Activated naive CD8-positive, alpha-beta T cell treated with anti-CD3 and anti-CD28 coated beads for 36 hours (primary cell): ENCODE data around the gene TUBA1A. TPM values are rescaled to one million over a fixed set of nuclear protein-coding genes. Genes with fewer than 3 reads are reported as not detected.
A peak's percentile ranks its signal among the peaks of the same experiment; 100 is the strongest.
"Not testable (repeated sequence)": the region's sequence is repeated elsewhere in the genome, so short reads cannot be mapped to it uniquely, and the experiment has no call there.

Source experiments
- DNase-seq: peaks from one replicate; pipeline ENCODE4 v3.0.0; 2021
- H3K27ac Mint-ChIP-seq: one replicate; pipeline ENCODE4 v1.8.0; 2022; ENCODE audit warnings: mild to moderate bottlenecking, moderate library complexity, mixed read lengths
- H3K27me3 Mint-ChIP-seq: one replicate; pipeline ENCODE4 v1.8.0; 2022; ENCODE audit warnings: mild to moderate bottlenecking, mixed read lengths
- H3K36me3 Mint-ChIP-seq: one replicate; pipeline ENCODE4 v1.8.0; 2021; ENCODE audit warnings: mild to moderate bottlenecking, mixed read lengths
- H3K4me1 Mint-ChIP-seq: one replicate; pipeline ENCODE4 v1.8.0; 2021; ENCODE audit warnings: mixed read lengths
- H3K4me3 Mint-ChIP-seq: one replicate; pipeline ENCODE4 v1.8.0; 2022; ENCODE audit warnings: mild to moderate bottlenecking, moderate library complexity, mixed read lengths
- H3K9me3 Mint-ChIP-seq: one replicate; pipeline ENCODE4 v1.8.0; 2022; ENCODE audit warnings: mixed read lengths
- total RNA-seq, 2 experiments: library from RNA; stranded (reverse); gene quantifications; one replicate each; pipeline ENCODE4 v1.2.3, GENCODE V29; 2021

The TUBA1A gene
- total RNA-seq, 2 experiments from 2014 or later = 54.3 to 55.0 TPM

- Mint-ChIP-seq H3K27me3 (peaks cover 4% of the 10 kb centered on the region), H3K4me1 (no peaks in the 10 kb centered on the region), H3K9me3 (no peaks in the 10 kb centered on the region), H3K36me3 (no peaks in the 10 kb centered on the region), H3K27ac (no peak overlapping the region), H3K4me3 (no peak overlapping the region)
- no peak for DNase-seq
Measured at GRCh38 chr12:49219417-49220026, 30.6 kb upstream of the TUBA1A start.

DNA sequence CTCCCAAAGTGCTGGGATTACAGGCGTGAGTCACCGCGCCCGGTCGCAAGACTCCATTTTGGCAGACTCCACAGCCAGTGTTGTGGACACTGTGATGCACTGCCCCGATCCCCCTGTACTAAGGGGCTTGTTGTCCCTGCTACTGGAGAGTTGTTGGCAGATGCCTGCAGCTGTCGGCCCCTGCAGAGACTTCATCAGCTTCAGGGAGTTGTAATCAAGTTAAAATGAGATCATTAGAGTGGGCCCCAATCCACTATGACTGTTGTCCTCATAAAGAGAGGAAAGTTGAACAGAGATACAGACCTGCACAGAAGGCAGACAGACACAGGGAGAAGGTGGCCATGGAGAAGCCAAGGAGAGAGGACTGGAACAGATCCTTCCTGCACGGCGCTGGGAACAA is 23.7 kb upstream of the TUBA1A start:
- H3K36me3 Mint-ChIP-seq = no peaks in the 10 kb centered on the region
- H3K27me3 Mint-ChIP-seq = peaks cover 4% of the 10 kb centered on the region
- H3K4me1 Mint-ChIP-seq = no peaks in the 10 kb centered on the region
- no peak overlapping the region for H3K27ac Mint-ChIP-seq
- H3K9me3 Mint-ChIP-seq = no peaks in the 10 kb centered on the region
- DNase-seq = no peak
- H3K4me3 Mint-ChIP-seq = no peak overlapping the region

- H3K27ac Mint-ChIP-seq, H3K9me3 Mint-ChIP-seq, DNase-seq, H3K36me3 Mint-ChIP-seq, H3K27me3 Mint-ChIP-seq, H3K4me3 Mint-ChIP-seq, H3K4me1 Mint-ChIP-seq: not testable (repeated sequence)
Measured at GRCh38 chr12:49210703-49211102, 21.8 kb upstream of the TUBA1A start.

DNA sequence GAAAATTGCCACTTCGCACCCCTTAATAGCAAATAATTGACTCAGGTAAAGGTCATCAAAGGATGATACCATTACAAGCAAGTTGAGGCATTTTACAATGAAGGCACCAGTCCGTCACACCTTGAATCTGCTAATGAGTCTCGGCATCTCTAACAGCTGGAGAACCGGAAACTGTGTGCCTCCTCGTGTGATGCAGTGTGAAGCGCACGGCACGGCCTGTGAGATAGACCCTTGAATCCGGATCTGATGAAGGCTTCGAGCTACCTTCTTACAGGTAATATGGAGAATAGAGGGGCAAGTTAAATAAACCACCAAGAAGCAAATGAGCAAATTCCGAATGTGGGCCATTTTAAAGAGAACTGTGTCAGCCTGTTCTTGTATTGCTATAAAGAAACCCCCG is 19.8 kb upstream of the TUBA1A start:
- H3K27ac Mint-ChIP-seq = no peak overlapping the region
- DNase-seq = no peak
- H3K4me3 Mint-ChIP-seq = no peak overlapping the region
- H3K36me3 Mint-ChIP-seq = no peaks in the 10 kb centered on the region
- H3K4me1 Mint-ChIP-seq = no peaks in the 10 kb centered on the region
- H3K9me3 Mint-ChIP-seq = no peaks in the 10 kb centered on the region
- H3K27me3 Mint-ChIP-seq = no peaks in the 10 kb centered on the region

DNA sequence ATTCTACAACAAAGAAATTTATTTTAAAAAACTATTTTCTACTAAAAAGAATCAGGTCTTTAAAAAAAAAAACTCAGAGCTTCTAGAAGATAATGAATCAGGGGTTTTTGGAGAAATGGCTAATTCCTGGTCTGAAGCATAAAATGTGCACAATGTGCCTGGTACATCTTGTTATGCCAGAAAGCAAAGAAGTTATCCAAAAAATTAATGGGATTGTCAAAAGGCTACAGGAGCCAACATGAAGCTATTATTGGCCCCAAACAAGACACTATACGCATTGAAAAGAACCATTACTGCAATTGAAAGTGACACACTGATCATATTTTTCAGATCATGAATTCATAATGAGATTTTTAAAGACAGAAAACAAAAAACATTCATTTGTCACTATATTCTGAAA is 19.3 kb upstream of the TUBA1A start:
- Mint-ChIP-seq H3K4me3 (no peak overlapping the region), H3K27me3 (no peaks in the 10 kb centered on the region), H3K27ac (no peak overlapping the region), H3K36me3 (no peaks in the 10 kb centered on the region), H3K4me1 (no peaks in the 10 kb centered on the region), H3K9me3 (no peaks in the 10 kb centered on the region)
- no peak for DNase-seq

- Mint-ChIP-seq H3K4me3 (no peak overlapping the region), H3K27me3 (no peaks in the 10 kb centered on the region), H3K4me1 (peaks cover 8% of the 10 kb centered on the region), H3K36me3 (no peaks in the 10 kb centered on the region), H3K27ac (no peak overlapping the region), H3K9me3 (no peaks in the 10 kb centered on the region)
- no peak for DNase-seq
Measured at GRCh38 chr12:49206389-49206788, 17.5 kb upstream of the TUBA1A start.

- Mint-ChIP-seq H3K4me3 (peak overlapping the region; percentile 57), H3K27me3 (no peaks in the 10 kb centered on the region), H3K36me3 (no peaks in the 10 kb centered on the region), H3K4me1 (peaks cover 13% of the 10 kb centered on the region), H3K9me3 (no peaks in the 10 kb centered on the region), H3K27ac (peak overlapping the region; percentile 57)
- DNase-seq = peak; percentile 7
Measured at GRCh38 chr12:49201595-49202295, 12.9 kb upstream of the TUBA1A start.

- no peaks in the 10 kb centered on the region for H3K9me3 Mint-ChIP-seq
Measured at GRCh38 chr12:49200919-49201594, 12.2 kb upstream of the TUBA1A start.

GRCh38 chr12:49198431-49199155 is 9.7 kb upstream of the TUBA1A start:
- no peak overlapping the region for H3K4me3 Mint-ChIP-seq
- H3K4me1 Mint-ChIP-seq = peaks cover 13% of the 10 kb centered on the region
- no peaks in the 10 kb centered on the region for H3K36me3 Mint-ChIP-seq
- no peak overlapping the region for H3K27ac Mint-ChIP-seq
- H3K27me3 Mint-ChIP-seq = no peaks in the 10 kb centered on the region
- no peaks in the 10 kb centered on the region for H3K9me3 Mint-ChIP-seq
- no peak for DNase-seq

More at GRCh38 chr12:49200919-49201594, 12.2 kb upstream of the TUBA1A start:
- H3K4me3 Mint-ChIP-seq = peak overlapping the region; percentile 57
- H3K4me1 Mint-ChIP-seq = peaks cover 13% of the 10 kb centered on the region
- no peaks in the 10 kb centered on the region for H3K27me3 Mint-ChIP-seq
- DNase-seq = no peak
- H3K27ac Mint-ChIP-seq = peak overlapping the region; percentile 57
- H3K36me3 Mint-ChIP-seq = no peaks in the 10 kb centered on the region

- H3K27ac Mint-ChIP-seq = no peak overlapping the region
- H3K4me1 Mint-ChIP-seq = peaks cover 13% of the 10 kb centered on the region
- no peaks in the 10 kb centered on the region for H3K27me3 Mint-ChIP-seq
- no peak for DNase-seq
- no peaks in the 10 kb centered on the region for H3K9me3 Mint-ChIP-seq
- no peak overlapping the region for H3K4me3 Mint-ChIP-seq
- no peaks in the 10 kb centered on the region for H3K36me3 Mint-ChIP-seq
Measured at GRCh38 chr12:49197256-49197655, 8.4 kb upstream of the TUBA1A start.

DNA sequence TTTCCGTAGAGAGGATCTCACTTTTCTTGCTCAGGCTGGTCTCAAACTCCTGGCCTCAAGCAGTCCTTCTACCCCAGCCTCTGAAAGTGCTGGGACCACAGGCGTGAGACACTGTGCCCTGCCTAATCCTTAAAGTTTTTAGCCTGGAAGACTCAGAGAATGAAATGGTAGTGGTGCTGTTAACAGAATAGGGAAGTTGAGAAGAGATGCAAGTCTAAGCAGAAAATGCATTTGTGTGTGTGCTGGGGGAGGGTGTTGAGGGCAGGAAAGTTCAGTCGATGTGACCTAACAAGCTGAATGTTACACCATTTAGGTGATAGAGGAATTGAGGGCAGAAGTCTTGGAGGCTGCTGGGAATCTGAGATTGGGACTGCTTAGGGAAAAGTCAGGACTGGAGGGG is 6.9 kb upstream of the TUBA1A start:
- no peak overlapping the region for H3K4me3 Mint-ChIP-seq
- H3K36me3 Mint-ChIP-seq = no peaks in the 10 kb centered on the region
- no peak overlapping the region for H3K27ac Mint-ChIP-seq
- no peaks in the 10 kb centered on the region for H3K27me3 Mint-ChIP-seq
- no peaks in the 10 kb centered on the region for H3K9me3 Mint-ChIP-seq
- H3K4me1 Mint-ChIP-seq = peaks cover under 1% of the 10 kb centered on the region
- DNase-seq = no peak

- H3K4me1 Mint-ChIP-seq, H3K27me3 Mint-ChIP-seq, H3K4me3 Mint-ChIP-seq, H3K9me3 Mint-ChIP-seq, DNase-seq, H3K27ac Mint-ChIP-seq, H3K36me3 Mint-ChIP-seq: not testable (repeated sequence)
Measured at GRCh38 chr12:49193746-49194145, 4.9 kb upstream of the TUBA1A start.

- DNase-seq, H3K27ac Mint-ChIP-seq, H3K27me3 Mint-ChIP-seq, H3K4me3 Mint-ChIP-seq, H3K9me3 Mint-ChIP-seq, H3K36me3 Mint-ChIP-seq: not testable (repeated sequence)
- peaks cover 10% of the 10 kb centered on the region for H3K4me1 Mint-ChIP-seq
Measured at GRCh38 chr12:49191498-49191897, 2.6 kb upstream of the TUBA1A start.

DNA sequence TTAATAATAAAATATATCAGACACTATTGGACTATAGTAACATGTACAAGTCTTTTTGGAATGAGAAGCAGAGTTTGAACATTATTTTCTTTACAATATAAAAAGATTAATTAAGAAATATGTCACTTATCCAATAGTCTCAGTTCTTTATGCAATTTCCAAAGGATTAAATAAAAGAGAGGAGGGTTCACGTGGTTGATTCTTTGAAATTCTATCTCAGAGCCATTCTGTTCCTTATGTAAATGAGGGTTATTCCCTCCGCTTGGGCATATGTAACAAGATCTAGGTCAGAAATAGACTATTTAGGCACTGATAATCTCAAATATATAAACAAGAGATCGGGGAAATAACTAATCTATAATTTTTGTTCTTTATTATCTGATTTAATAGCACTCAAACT is 2.1 kb upstream of the TUBA1A start:
- DNase-seq = no peak
- H3K9me3 Mint-ChIP-seq = no peaks in the 10 kb centered on the region
- peaks cover 12% of the 10 kb centered on the region for H3K4me1 Mint-ChIP-seq
- H3K27me3 Mint-ChIP-seq = no peaks in the 10 kb centered on the region
- H3K36me3 Mint-ChIP-seq = no peaks in the 10 kb centered on the region
- no peak overlapping the region for H3K27ac Mint-ChIP-seq
- H3K4me3 Mint-ChIP-seq = no peak overlapping the region
